ENCODE measurements around the gene IDH1. TPM values are rescaled to one million over a fixed set of nuclear protein-coding genes. Genes with fewer than 3 reads are reported as not detected.

Gene IDH1
- total and polyA plus RNA-seq, 2 of the 13 experiments (the other 11 are each of a cell fraction or from before 2014, with no cell fraction given), result 312 to 1,077 TPM

- H3K27me3 ChIP-seq (ENCODE audit: control insufficient read depth in 1 of 2, insufficient read depth in 2 of 2, low read length in 2 of 2), result peaks cover 4 to 6% of the 10 kb centered on the region in 2 experiments; a peak in 1 of 5 replicates
- no peak overlapping the region for H3K4me2 ChIP-seq (ENCODE audit: low read depth, low read length)
- no peak overlapping the region for H3K27ac ChIP-seq (ENCODE audit: extremely low read length, insufficient read depth, low read length)
- intact Hi-C loops (cut with micrococcal nuclease; ENCODE audit: unreplicated experiment) (no loop called here), in situ Hi-C loops (cut with HindIII; ENCODE audit: extremely low pct_ligation_motif_present, low pct_unique_long_range_greater_than_20kb) (no loop called here)
- no peak overlapping the region for H3K9ac ChIP-seq (ENCODE audit: insufficient read depth, low read depth, low read length)
- no peaks in the 10 kb centered on the region for H4K20me1 ChIP-seq (ENCODE audit: insufficient read depth, low read length)
- CTCF ChIA-PET (ENCODE audit: low intra/inter-chr PET ratio, low total read pairs), result no interaction called here
- no peak for FAIRE-seq
- H3K36me3 ChIP-seq (replicated peaks in 1 of 2; ENCODE audit: control insufficient read depth in 1 of 2, insufficient read depth in 2 of 2, low read length in 2 of 2), result no peaks in the 10 kb centered on the region
- no peaks in the 10 kb centered on the region for H3K79me2 ChIP-seq (ENCODE audit: insufficient read depth, low read length)
- POLR2A ChIA-PET, result no interaction called here
- TF ChIP-seq, protein P1, sequence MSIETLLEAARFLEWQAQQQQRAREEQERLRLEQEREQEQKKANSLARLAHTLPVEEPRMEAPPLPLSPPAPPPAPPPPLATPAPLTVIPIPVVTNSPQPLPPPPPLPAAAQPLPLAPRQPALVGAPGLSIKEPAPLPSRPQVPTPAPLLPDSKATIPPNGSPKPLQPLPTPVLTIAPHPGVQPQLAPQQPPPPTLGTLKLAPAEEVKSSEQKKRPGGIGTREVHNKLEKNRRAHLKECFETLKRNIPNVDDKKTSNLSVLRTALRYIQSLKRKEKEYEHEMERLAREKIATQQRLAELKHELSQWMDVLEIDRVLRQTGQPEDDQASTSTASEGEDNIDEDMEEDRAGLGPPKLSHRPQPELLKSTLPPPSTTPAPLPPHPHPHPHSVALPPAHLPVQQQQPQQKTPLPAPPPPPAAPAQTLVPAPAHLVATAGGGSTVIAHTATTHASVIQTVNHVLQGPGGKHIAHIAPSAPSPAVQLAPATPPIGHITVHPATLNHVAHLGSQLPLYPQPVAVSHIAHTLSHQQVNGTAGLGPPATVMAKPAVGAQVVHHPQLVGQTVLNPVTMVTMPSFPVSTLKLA (IDR thresholded peaks at IDR 0.05), result 0 out of 2 replicates have a peak, but pooled peaks have one; percentile 11
- TF ChIP-seq POLR2AphosphoS5 (IDR thresholded peaks at IDR 0.05; ENCODE audit: low read depth, low read length) (no peak), MIXL1 (CRISPR knock-in tag; IDR thresholded peaks at IDR 0.05) (no peak)
- no peak for ATAC-seq
- 31% methylated on average over 9 of the region's 9 CpGs for WGBS (ENCODE audit: low lambda C conversion rate)
- H3K9me3 ChIP-seq (ENCODE audit: low read length), result no peaks in the 10 kb centered on the region
- no peak for DNase-seq (ENCODE audit: low spot score)
- no peak overlapping the region for H2AFZ ChIP-seq (ENCODE audit: low read length)
- peaks cover 10% of the 10 kb centered on the region for H3K4me1 ChIP-seq (ENCODE audit: insufficient read depth, low read length)
- H3K4me3 ChIP-seq (replicated peaks in 1 of 3; ENCODE audit: insufficient read depth in 1 of 3, low read depth in 2 of 3, low read length in 3 of 3), result no peak overlapping the region
- BruUV-seq (replicated peaks), result no TSS peak
These were observed 44.0 kb downstream of the IDH1 start for GRCh38 chr2:208210688-208211451.

- DNase-seq (ENCODE audit: low spot score), result no peak
- Histone ChIP-seq H3K27me3 (ENCODE audit: control insufficient read depth in 1 of 2, insufficient read depth in 2 of 2, low read length in 2 of 2) (peaks cover 0 to 5% of the 10 kb centered on the region in 2 experiments; a peak in 1 of 5 replicates), H3K4me3 (replicated peaks in 1 of 3; ENCODE audit: insufficient read depth in 1 of 3, low read depth in 2 of 3, low read length in 3 of 3) (no peak overlapping the region), H3K27ac (ENCODE audit: extremely low read length, insufficient read depth, low read length) (no peak overlapping the region), H2AFZ (ENCODE audit: low read length) (no peak overlapping the region), H3K9me3 (ENCODE audit: low read length) (no peaks in the 10 kb centered on the region), H3K36me3 (replicated peaks in 1 of 2; ENCODE audit: control insufficient read depth in 1 of 2, insufficient read depth in 2 of 2, low read length in 2 of 2) (no peaks in the 10 kb centered on the region), H4K20me1 (ENCODE audit: insufficient read depth, low read length) (no peaks in the 10 kb centered on the region), H3K4me2 (ENCODE audit: low read depth, low read length) (no peak overlapping the region), H3K4me1 (ENCODE audit: insufficient read depth, low read length) (peaks cover 5% of the 10 kb centered on the region), H3K79me2 (ENCODE audit: insufficient read depth, low read length) (no peaks in the 10 kb centered on the region), H3K9ac (ENCODE audit: insufficient read depth, low read depth, low read length) (no peak overlapping the region)
- ChIA-PET CTCF (ENCODE audit: low intra/inter-chr PET ratio, low total read pairs) (no interaction called here), POLR2A (no interaction called here)
- 51% methylated on average over 8 of the region's 9 CpGs for WGBS (ENCODE audit: low lambda C conversion rate)
- intact Hi-C loops (cut with micrococcal nuclease; ENCODE audit: unreplicated experiment), result no loop called here
- FAIRE-seq, result no peak
- BruUV-seq (replicated peaks), result no TSS peak
- peak; percentile 57 for ATAC-seq
- in situ Hi-C loops (cut with HindIII; ENCODE audit: extremely low pct_ligation_motif_present, low pct_unique_long_range_greater_than_20kb), result no loop called here
- no peak for TF ChIP-seq CBX1 (IDR thresholded peaks at IDR 0.05; ENCODE audit: low read depth)
- TF ChIP-seq KDM3A (CRISPR knock-in tag; IDR thresholded peaks at IDR 0.05; ENCODE audit: low read depth), result no peak
- TF ChIP-seq ZNF484 (CRISPR knock-in tag; IDR thresholded peaks at IDR 0.05; ENCODE audit: borderline replicate concordance, low read depth), result no peak
- no peak for TF ChIP-seq ZNF576 (CRISPR knock-in tag; IDR thresholded peaks at IDR 0.05)
- no peak for TF ChIP-seq ZNF430 (CRISPR knock-in tag; IDR thresholded peaks at IDR 0.05)
- TF ChIP-seq AKNA (CRISPR knock-in tag; IDR thresholded peaks at IDR 0.05; ENCODE audit: borderline replicate concordance), result no peak
These were observed 46.4 kb downstream of the IDH1 start for GRCh38 chr2:208208335-208209085.
